SU-DHL-6 (cell line): ENCODE results near the gene CARD9.

ENCODE experiments used
- H2AFZ ChIP-seq: fragments of 200-600 bp; sonication (generic); 2 replicates; pipeline ENCODE4 v1.6.1; 2014; ENCODE audit warnings: low read depth, mild to moderate bottlenecking, moderate library complexity, mixed read lengths, antibody characterized with exemption, low read length; ENCODE audit not compliant: severe bottlenecking
- H3F3A ChIP-seq: fragments of 200-600 bp; shearing (Covaris generic); 2 replicates; pipeline ENCODE4 v1.6.0; 2016; ENCODE audit warnings: antibody characterized with exemption, mild to moderate bottlenecking; ENCODE audit not compliant: insufficient read depth
- H3K27ac ChIP-seq: fragments of 200-600 bp; sonication (generic); 2 replicates; pipeline ENCODE4 v1.5.1; 2016; ENCODE audit warnings: low read depth, mild to moderate bottlenecking, low read length, moderate library complexity, mixed read lengths
- H3K27me3 ChIP-seq: fragments of 200-600 bp; sonication (generic), shearing (Covaris generic); 2 replicates; pipeline ENCODE4 v1.6.0; 2014; ENCODE audit warnings: mild to moderate bottlenecking, low read length
- H3K36me3 ChIP-seq: fragments of 200-600 bp; sonication (generic); 2 replicates; pipeline ENCODE4 v1.6.1; 2014; ENCODE audit warnings: mild to moderate bottlenecking, low read length, mixed read lengths
- H3K4me2 ChIP-seq: fragments of 300-600, 200-600 bp; shearing (Covaris generic), sonication (generic); 2 replicates; pipeline ENCODE4 v1.6.0; 2014; ENCODE audit warnings: low read length, low read depth, mild to moderate bottlenecking; ENCODE audit not compliant: poor library complexity, severe bottlenecking
- H3K4me3 ChIP-seq: fragments of 200-600 bp; sonication (generic); 2 replicates; pipeline ENCODE4 v1.5.1; 2014; ENCODE audit warnings: antibody characterized with exemption, low read length, mild to moderate bottlenecking, mixed read lengths; ENCODE audit not compliant: insufficient read depth, poor library complexity, severe bottlenecking
- H3K79me2 ChIP-seq: fragments of 200-600 bp; sonication (generic); 2 replicates; pipeline ENCODE4 v1.6.1; 2014; ENCODE audit warnings: mild to moderate bottlenecking, low read length, moderate library complexity; ENCODE audit not compliant: insufficient read depth
- H3K9ac ChIP-seq: fragments of 200-600 bp; sonication (generic); 2 replicates; pipeline ENCODE4 v1.7.0; 2014; ENCODE audit warnings: mild to moderate bottlenecking, low read length
- H3K9me2 ChIP-seq: fragments of 200-600 bp; sonication (generic); replicated peaks from 2 replicates; pipeline ENCODE4 v1.6.1; 2014; ENCODE audit warnings: low read length; ENCODE audit not compliant: insufficient read depth
- H3K9me3 ChIP-seq: fragments of 200-600 bp; sonication (generic); 2 replicates; pipeline ENCODE4 v1.6.1; 2014; ENCODE audit warnings: low read length, mixed read lengths; ENCODE audit not compliant: insufficient read depth
- H4K20me1 ChIP-seq: fragments of 200-600 bp; sonication (generic); 2 replicates; pipeline ENCODE4 v1.6.1; 2014; ENCODE audit warnings: low read depth, mild to moderate bottlenecking, antibody characterized with exemption, low read length, moderate library complexity, mixed read lengths
- CTCF ChIP-seq: fragments of 200-600 bp; sonication (generic); IDR thresholded peaks from one replicate; pipeline ENCODE4 v1.5.1; 2017; ENCODE audit warnings: antibody characterized with exemption, mild to moderate bottlenecking, low read length, moderate library complexity; ENCODE audit not compliant: insufficient read depth, poor library complexity, severe bottlenecking
- EZH2phosphoT487 ChIP-seq: fragments of 200-600 bp; sonication (generic), shearing (Covaris generic); conservative IDR thresholded peaks from 2 replicates; pipeline ENCODE4 v1.6.1; 2018; ENCODE audit warnings: mild to moderate bottlenecking, antibody characterized with exemption, low read length, moderate library complexity, mixed read lengths

Gene CARD9

GRCh38 chr9:136318776-136319241, 54.7 kb downstream of the CARD9 start:
- no peaks in the 10 kb centered on the region for H3K79me2 ChIP-seq
- H3K36me3 ChIP-seq, result no peaks in the 10 kb centered on the region
- H3F3A ChIP-seq, result no peaks in the 10 kb centered on the region
- H3K4me2 ChIP-seq, result no peak overlapping the region
- TF ChIP-seq EZH2phosphoT487 (no peak), CTCF (no peak)
- H3K27ac ChIP-seq, result no peak overlapping the region
- H3K9me2 ChIP-seq, result no peaks in the 10 kb centered on the region
- no peak overlapping the region for H2AFZ ChIP-seq
- no peaks in the 10 kb centered on the region for H4K20me1 ChIP-seq
- no peak overlapping the region for H3K4me3 ChIP-seq
- no peak overlapping the region for H3K9ac ChIP-seq
- H3K27me3 ChIP-seq, result no peaks in the 10 kb centered on the region
- H3K9me3 ChIP-seq, result peaks cover 13% of the 10 kb centered on the region; the same call in 1 of the 2 replicates

GRCh38 chr9:136318111-136318775, 55.2 kb downstream of the CARD9 start:
- H3K4me2 ChIP-seq, result no peak overlapping the region
- TF ChIP-seq CTCF, result no peak
- TF ChIP-seq EZH2phosphoT487, result no peak
- no peak overlapping the region for H3K4me3 ChIP-seq
- H3K9me2 ChIP-seq, result no peaks in the 10 kb centered on the region
- H4K20me1 ChIP-seq, result no peaks in the 10 kb centered on the region
- no peaks in the 10 kb centered on the region for H3F3A ChIP-seq
- H3K9me3 ChIP-seq, result peaks cover 13% of the 10 kb centered on the region; the same call in 1 of the 2 replicates
- no peak overlapping the region for H3K9ac ChIP-seq
- H3K27me3 ChIP-seq, result no peaks in the 10 kb centered on the region
- no peak overlapping the region for H2AFZ ChIP-seq
- no peaks in the 10 kb centered on the region for H3K79me2 ChIP-seq
- no peak overlapping the region for H3K27ac ChIP-seq
- no peaks in the 10 kb centered on the region for H3K36me3 ChIP-seq

GRCh38 chr9:136317695-136318094, 55.8 kb downstream of the CARD9 start:
- H3K4me2 ChIP-seq, result no peak overlapping the region
- H3K36me3 ChIP-seq, result no peaks in the 10 kb centered on the region
- H2AFZ ChIP-seq, result no peak overlapping the region
- no peaks in the 10 kb centered on the region for H3K79me2 ChIP-seq
- H3K27ac ChIP-seq, result no peak overlapping the region
- peaks cover 13% of the 10 kb centered on the region; the same call in 1 of the 2 replicates for H3K9me3 ChIP-seq
- H3K9ac ChIP-seq, result no peak overlapping the region
- TF ChIP-seq EZH2phosphoT487 (no peak), CTCF (no peak)
- H4K20me1 ChIP-seq, result no peaks in the 10 kb centered on the region
- no peaks in the 10 kb centered on the region for H3K27me3 ChIP-seq
- no peaks in the 10 kb centered on the region for H3K9me2 ChIP-seq
- no peaks in the 10 kb centered on the region for H3F3A ChIP-seq
- H3K4me3 ChIP-seq, result no peak overlapping the region
